ENCODE data around the gene XYLB.

XYLB gene

GRCh38 chr3:38457111-38458003, 110.8 kb downstream of the XYLB start:
- DNase-seq: no peak

- no peak for DNase-seq
Observed at GRCh38 chr3:38458796-38459498, 112.4 kb downstream of the XYLB start.

GRCh38 chr3:38459499-38460048, 113.0 kb downstream of the XYLB start:
- DNase-seq: no peak

GRCh38 chr3:38460377-38461270, 114.0 kb downstream of the XYLB start:
- no peak for DNase-seq

Measured in NCI-H526 treated with DMSO at 0.1 percent for 48 hours (cell line).